H9 (cell line): ENCODE results near the gene SP140. TPM values are rescaled to one million over a fixed set of nuclear protein-coding genes. Genes with fewer than 3 reads are reported as not detected.

Experiments used
- DNase-seq: peaks from one replicate; pipeline ENCODE4 v3.0.0-alpha.2; 2017
- H2AFZ ChIP-seq: one replicate; pipeline ENCODE4 v1.6.1; 2013; ENCODE audit warnings: mild to moderate bottlenecking, low read length, control low read depth, moderate library complexity
- H2AK5ac ChIP-seq: 2 replicates; pipeline ENCODE4 v1.6.1; 2013; ENCODE audit warnings: low read length, control low read depth, mixed read lengths; ENCODE audit not compliant: insufficient read length
- H2BK120ac ChIP-seq: one replicate; pipeline ENCODE4 v1.6.1; 2013; ENCODE audit warnings: low read depth, mild to moderate bottlenecking, low read length, control low read depth, inconsistent platforms; ENCODE audit not compliant: poor library complexity, severe bottlenecking
- H2BK12ac ChIP-seq: 2 replicates; pipeline ENCODE4 v1.6.1; 2013; ENCODE audit warnings: low read length, control low read depth, mixed read lengths, low read depth; ENCODE audit not compliant: insufficient read length
- H2BK15ac ChIP-seq: 2 replicates; pipeline ENCODE4 v1.6.1; 2013; ENCODE audit warnings: low read depth, low read length, control low read depth
- H2BK20ac ChIP-seq: one replicate; pipeline ENCODE4 v1.6.1; 2013; ENCODE audit warnings: low read depth, mild to moderate bottlenecking, low read length, control low read depth, inconsistent platforms; ENCODE audit not compliant: poor library complexity, severe bottlenecking
- H2BK5ac ChIP-seq: 2 replicates; pipeline ENCODE4 v1.6.1; 2013; ENCODE audit warnings: low read length, control low read depth, mixed read lengths; ENCODE audit not compliant: insufficient read length
- H3K14ac ChIP-seq: 2 replicates; pipeline ENCODE4 v1.6.1; 2013; ENCODE audit warnings: low read length, control low read depth; ENCODE audit not compliant: insufficient read depth
- H3K18ac ChIP-seq: 2 replicates; pipeline ENCODE4 v1.6.1; 2013; ENCODE audit warnings: low read depth, mild to moderate bottlenecking, mixed read lengths, low read length, control low read depth; ENCODE audit not compliant: insufficient read length
- H3K23ac ChIP-seq: 2 replicates; pipeline ENCODE4 v1.6.1; 2013; ENCODE audit warnings: low read length, control low read depth, mixed read lengths, low read depth; ENCODE audit not compliant: insufficient read length
- H3K23me2 ChIP-seq: 2 replicates; pipeline ENCODE4 v1.6.1; 2013; ENCODE audit warnings: low read depth, mild to moderate bottlenecking, mixed read lengths, low read length, control low read depth; ENCODE audit not compliant: insufficient read length, poor library complexity, severe bottlenecking
- H3K27ac ChIP-seq: 2 replicates; pipeline ENCODE4 v1.5.1; 2013; ENCODE audit warnings: low read length, control low read depth, mixed read lengths, low read depth; ENCODE audit not compliant: insufficient read length
- H3K27me3 ChIP-seq: 2 replicates; pipeline ENCODE4 v1.6.1; 2013; ENCODE audit warnings: low read length, control low read depth, inconsistent platforms; ENCODE audit not compliant: insufficient read depth
- H3K4ac ChIP-seq: 2 replicates; pipeline ENCODE4 v1.6.1; 2013; ENCODE audit warnings: low read depth, mild to moderate bottlenecking, control low read depth, inconsistent platforms, low read length, moderate library complexity
- H3K4me1 ChIP-seq: 2 replicates; pipeline ENCODE4 v1.6.1; 2013; ENCODE audit warnings: low read length, control low read depth, inconsistent platforms; ENCODE audit not compliant: insufficient read depth
- H3K4me2 ChIP-seq: 2 replicates; pipeline ENCODE4 v1.6.1; 2013; ENCODE audit warnings: low read length, control low read depth, mixed read lengths; ENCODE audit not compliant: insufficient read length, insufficient read depth
- H3K56ac ChIP-seq: 2 replicates; pipeline ENCODE4 v1.6.1; 2013; ENCODE audit warnings: low read depth, mild to moderate bottlenecking, mixed read lengths, low read length, control low read depth; ENCODE audit not compliant: insufficient read length
- H3K79me1 ChIP-seq: 2 replicates; pipeline ENCODE4 v1.6.1; 2013; ENCODE audit warnings: low read depth, mild to moderate bottlenecking, moderate library complexity, low read length, control low read depth, inconsistent platforms; ENCODE audit not compliant: insufficient read depth, poor library complexity, severe bottlenecking
- H3K79me2 ChIP-seq: 2 replicates; pipeline ENCODE4 v1.6.1; 2013; ENCODE audit warnings: low read length, control low read depth, inconsistent platforms; ENCODE audit not compliant: insufficient read depth
- H3K9ac ChIP-seq: 2 replicates; pipeline ENCODE4 v1.6.1; 2013; ENCODE audit warnings: low read length, control low read depth, mixed read lengths; ENCODE audit not compliant: insufficient read length; ENCODE audit errors: extremely low read depth
- H3K9me3 ChIP-seq: one replicate; pipeline ENCODE4 v1.6.1; 2013; ENCODE audit warnings: low read depth, low read length, inconsistent platforms; ENCODE audit not compliant: control insufficient read depth
- H3T11ph ChIP-seq: one replicate; pipeline ENCODE4 v1.6.1; 2013; ENCODE audit warnings: mild to moderate bottlenecking, low read length, control low read depth, inconsistent platforms
- H4K20me1 ChIP-seq: one replicate; pipeline ENCODE4 v1.6.1; 2013; ENCODE audit not compliant: control insufficient read depth, insufficient read length, insufficient read depth
- H4K5ac ChIP-seq: 2 replicates; pipeline ENCODE4 v1.6.1; 2013; ENCODE audit warnings: low read depth, mild to moderate bottlenecking, mixed read lengths, low read length, control low read depth; ENCODE audit not compliant: insufficient read length
- H4K8ac ChIP-seq: replicated peaks from 2 replicates; pipeline ENCODE4 v1.6.1; 2013; ENCODE audit warnings: low read length, control low read depth, mixed read lengths, low read depth; ENCODE audit not compliant: insufficient read length
- H4K91ac ChIP-seq: 2 replicates; pipeline ENCODE4 v1.6.1; 2013; ENCODE audit warnings: low read depth, mild to moderate bottlenecking, moderate library complexity, mixed read lengths, low read length, control low read depth; ENCODE audit not compliant: insufficient read length
- H3K27ac Mint-ChIP-seq, 3 experiments: 2 replicates in 2 of 3; 3 replicates in 1 of 3; pipeline ENCODE4 v1.8.0; 2020 to 2021; ENCODE audit warnings: mixed read lengths in 3 of 3, mild to moderate bottlenecking in 1 of 3, moderate library complexity in 1 of 3
- H3K27me3 Mint-ChIP-seq: 2 replicates; pipeline ENCODE4 v1.8.0; 2021; ENCODE audit warnings: low read depth, mild to moderate bottlenecking, moderate library complexity, mixed read lengths
- H3K36me3 Mint-ChIP-seq, 3 experiments: 2 replicates in 2 of 3; 3 replicates in 1 of 3; pipeline ENCODE4 v1.8.0; 2020 to 2021; ENCODE audit warnings: low read depth in 3 of 3, mixed read lengths in 3 of 3; ENCODE audit not compliant: insufficient read depth in 1 of 3
- H3K4me1 Mint-ChIP-seq, 2 experiments: 2 replicates each; pipeline ENCODE4 v1.8.0; 2020; ENCODE audit warnings: mixed read lengths in 2 of 2
- H3K4me3 Mint-ChIP-seq, 2 experiments: 2 replicates in 1 of 2; 3 replicates in 1 of 2; pipeline ENCODE4 v1.8.0; 2020 to 2021; ENCODE audit warnings: mild to moderate bottlenecking in 2 of 2, mixed read lengths in 2 of 2, moderate library complexity in 1 of 2
- H3K9me3 Mint-ChIP-seq, 2 experiments: 2 replicates in 1 of 2; 3 replicates in 1 of 2; pipeline ENCODE4 v1.8.0; 2020; ENCODE audit warnings: mild to moderate bottlenecking in 2 of 2, mixed read lengths in 2 of 2, moderate library complexity in 1 of 2
- CTCF ChIP-seq: fragments of 200-600 bp; sonication (generic); conservative IDR thresholded peaks from 3 replicates; pipeline ENCODE4 v1.8.0; 2021; ENCODE audit warnings: antibody characterized with exemption, mild to moderate bottlenecking
- WGBS: extraction: QIAGEN DNeasy Blood & Tissue Kit; methylation state at CpG from one replicate; pipeline ENCODE4 v1.1.7; 2013; ENCODE audit warnings: missing lambda C conversion rate, low lambda C conversion rate, mixed read lengths; ENCODE audit not compliant: insufficient read length; ENCODE audit errors: extremely low coverage; 5-methylcytosine and 5-hydroxymethylcytosine counted together
- total RNA-seq: library from RNA; stranded (reverse); gene quantifications from 2 replicates; pipeline ENCODE4 v1.2.1, GENCODE V29; 2021

SP140 gene
- total RNA-seq, 1 experiment from 2014 or later = 0.31 TPM

GRCh38 chr2:230319211-230319862 is 93.8 kb downstream of the SP140 start:
- Histone ChIP-seq H3K79me1 (no peaks in the 10 kb centered on the region), H2BK15ac (no peak overlapping the region), H3K18ac (no peak overlapping the region), H2BK5ac (no peak overlapping the region), H2AFZ (no peak overlapping the region), H4K8ac (no peak overlapping the region), H2BK120ac (no peak overlapping the region), H3K4me2 (no peak overlapping the region), H4K5ac (no peak overlapping the region), H3K23ac (no peak overlapping the region), H3K9me3 (peaks cover 14% of the 10 kb centered on the region), H3K9ac (no peak overlapping the region), H2AK5ac (no peak overlapping the region), H4K91ac (no peak overlapping the region), H3K27me3 (no peaks in the 10 kb centered on the region), H3K27ac (no peak overlapping the region), H2BK12ac (no peak overlapping the region), H3K56ac (no peak overlapping the region), H3K79me2 (no peaks in the 10 kb centered on the region), H2BK20ac (no peak overlapping the region), H4K20me1 (no peaks in the 10 kb centered on the region), H3K23me2 (no peaks in the 10 kb centered on the region), H3K14ac (no peak overlapping the region), H3K4ac (no peak overlapping the region), H3K4me1 (no peaks in the 10 kb centered on the region), H3T11ph (no peak overlapping the region)
- Mint-ChIP-seq H3K4me1 (no peaks in the 10 kb centered on the region), H3K4me3 (no peak overlapping the region), H3K27me3 (no peaks in the 10 kb centered on the region), H3K36me3 (peaks cover 10 to 16% (median 13%) of the 10 kb centered on the region in 3 experiments; a peak in 6 of 7 replicates), H3K9me3 (peaks cover 22 to 25% of the 10 kb centered on the region in 2 experiments), H3K27ac (no peak overlapping the region)
- DNase-seq = no peak
- no CpG with 5 or more reads among the region's 5 CpGs for WGBS
- no peak for TF ChIP-seq CTCF
